LNCaP clone FGC (cell line): ENCODE measurements around the gene UTF1.

Source experiments
- DNase-seq: peaks from one replicate; pipeline ENCODE4 v3.0.0-alpha.2; 2011; ENCODE audit warnings: low read depth
- H3K4me3 ChIP-seq: 2 replicates; pipeline ENCODE4 v1.5.1; 2011; ENCODE audit warnings: mild to moderate bottlenecking, low read depth, low read length, control low read depth
- CTCF ChIP-seq: IDR thresholded peaks from 2 replicates; pipeline ENCODE4 v1.5.1; 2012; ENCODE audit warnings: mild to moderate bottlenecking; ENCODE audit not compliant: control insufficient read depth, insufficient read depth; ENCODE audit errors: extremely low read depth

UTF1 gene

DNA sequence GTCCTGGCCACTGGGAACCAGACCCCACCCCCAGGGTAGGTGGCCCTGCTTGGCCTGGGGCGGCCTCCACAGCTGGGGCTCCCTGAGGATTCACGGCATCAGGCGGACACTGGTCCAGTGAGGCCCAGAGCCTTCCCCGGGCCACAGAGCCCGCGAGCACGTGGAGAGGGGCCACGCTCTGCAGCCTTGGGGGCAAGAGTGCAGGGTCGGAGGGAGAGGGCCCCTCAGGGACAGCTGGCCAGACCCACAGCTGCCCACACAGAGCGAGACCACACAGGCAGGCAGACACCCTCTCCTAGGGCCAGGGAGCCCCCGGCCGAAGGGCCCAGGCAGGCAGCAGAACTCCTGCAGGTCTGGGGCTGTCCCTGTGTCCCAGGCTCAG lies 18.3 kb downstream of the UTF1 start:
- no peak for DNase-seq
- no peak overlapping the region for H3K4me3 ChIP-seq
- TF ChIP-seq CTCF: no peak

- no peak for TF ChIP-seq CTCF
- no peak overlapping the region for H3K4me3 ChIP-seq
- no peak for DNase-seq
These were observed 19.2 kb downstream of the UTF1 start for GRCh38 chr10:133249094-133249780.

GRCh38 chr10:133249975-133250754 lies 20.1 kb downstream of the UTF1 start:
- no peak overlapping the region for H3K4me3 ChIP-seq
- no peak for TF ChIP-seq CTCF
- DNase-seq: no peak

DNA sequence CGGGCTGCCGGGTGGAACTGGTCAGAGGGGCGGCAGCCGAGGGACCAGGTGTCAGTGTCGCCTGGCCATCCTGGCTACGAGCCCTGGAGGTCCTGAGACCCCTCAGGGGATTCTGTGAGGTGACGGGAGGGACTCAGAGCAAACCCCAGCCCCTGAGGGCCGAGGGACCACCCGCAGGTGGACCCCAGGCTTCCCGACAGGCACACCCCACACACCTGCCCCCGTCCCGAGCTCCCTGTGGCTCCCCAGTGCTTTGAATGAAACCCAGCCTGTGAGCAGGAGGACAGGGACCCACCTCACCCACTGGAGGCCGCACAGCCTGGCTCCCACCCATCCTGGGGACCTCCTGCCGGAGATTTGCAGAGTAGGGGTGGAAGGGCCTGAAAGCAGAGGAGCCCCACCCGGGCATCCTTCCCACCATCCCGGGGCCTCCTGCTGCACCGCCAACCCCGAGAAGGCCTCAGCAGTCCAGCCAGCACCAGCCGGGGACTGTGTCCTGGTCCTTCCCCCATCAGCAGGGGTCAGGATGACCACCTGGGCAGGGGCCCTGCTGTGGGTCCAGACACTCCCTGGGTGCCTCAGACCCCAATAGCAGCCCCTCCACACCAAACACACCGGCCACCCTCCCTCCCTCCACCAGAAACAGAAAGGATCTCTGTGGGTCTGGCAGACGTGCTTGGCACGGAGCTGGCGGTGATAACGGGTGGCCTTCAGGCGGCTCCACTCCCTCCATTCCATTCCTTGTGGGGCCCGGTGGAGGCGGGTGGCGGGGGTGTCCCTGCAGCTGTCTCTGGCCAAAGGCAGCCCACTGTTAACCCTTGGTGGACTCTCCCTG lies 21.6 kb downstream of the UTF1 start:
- TF ChIP-seq CTCF: no peak
- no peak for DNase-seq
- H3K4me3 ChIP-seq: no peak overlapping the region

DNA sequence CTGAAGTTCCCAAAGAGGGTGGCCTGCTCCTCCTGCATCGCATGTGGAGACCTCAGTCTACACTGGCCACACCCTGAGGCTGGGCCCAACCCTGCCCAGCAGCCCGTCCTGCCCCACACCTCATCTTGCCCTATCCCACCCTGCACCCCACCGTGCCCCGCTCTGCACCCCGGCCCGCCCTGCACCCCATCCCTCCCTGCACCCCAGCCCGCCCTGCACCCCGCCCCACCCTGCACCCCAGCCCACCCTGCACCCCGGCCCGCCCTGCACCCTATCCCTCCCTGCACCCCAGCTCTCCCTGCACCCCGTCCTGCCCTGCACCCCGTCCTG lies 22.2 kb downstream of the UTF1 start:
- DNase-seq: no peak
- no peak for TF ChIP-seq CTCF
- H3K4me3 ChIP-seq: no peak overlapping the region

DNA sequence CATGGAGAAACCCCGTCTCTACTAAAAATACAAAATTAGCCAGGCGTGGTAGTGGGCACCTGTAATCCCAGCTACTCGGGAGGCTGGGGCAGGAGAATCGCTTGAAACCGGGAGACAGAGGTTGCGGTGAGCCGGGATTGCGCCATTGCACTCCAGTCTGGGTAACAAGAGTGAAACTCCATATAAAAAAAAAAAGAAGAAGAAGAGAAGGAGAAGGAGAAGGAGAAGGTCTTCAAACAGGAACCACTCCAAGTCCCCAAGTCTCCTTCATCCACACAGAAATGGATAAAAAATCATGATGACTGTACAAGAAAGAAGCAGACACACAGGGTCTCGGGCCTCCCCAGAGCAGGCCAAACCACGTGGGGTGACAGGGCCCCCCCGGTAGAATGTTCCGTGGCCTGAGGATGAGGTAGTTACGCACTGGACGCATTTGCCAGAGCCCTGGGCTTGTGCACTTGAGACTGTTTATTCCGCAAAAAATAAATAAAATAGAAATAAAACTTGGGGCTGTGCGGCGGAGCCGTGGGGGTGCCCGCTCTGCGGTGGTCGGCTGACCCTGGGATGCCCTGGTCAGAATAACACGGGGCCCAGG lies 23.4 kb downstream of the UTF1 start:
- no peak for TF ChIP-seq CTCF
- H3K4me3 ChIP-seq: no peak overlapping the region

More for the DNA sequence above, 23.4 kb downstream of the UTF1 start:
- no peak for DNase-seq
